ENCODE results near the gene USP27X.

DNA sequence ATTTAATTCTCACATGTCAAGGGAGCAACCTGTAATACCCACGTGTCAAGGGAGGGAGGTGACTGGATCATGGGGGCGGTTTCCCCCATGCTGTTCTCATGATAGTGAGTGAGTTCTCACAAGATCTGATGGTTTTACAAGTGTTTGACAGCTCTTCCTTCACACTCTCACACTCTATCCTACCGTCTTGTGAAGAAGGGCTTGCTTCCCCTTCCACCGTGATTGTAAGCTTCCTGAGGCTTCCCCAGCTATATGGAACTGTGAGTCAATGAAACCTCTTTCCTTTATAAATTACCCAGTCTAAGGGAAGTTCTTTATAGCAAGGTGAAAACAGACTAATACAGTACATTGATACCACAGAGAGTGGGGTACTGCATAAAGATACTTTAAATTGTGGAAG lies 17.7 kb downstream of the USP27X start:
- TF ChIP-seq HMGXB4 (CRISPR knock-in tag; IDR thresholded peaks at IDR 0.05; ENCODE audit: borderline replicate concordance) (no peak), NR3C1 (IDR thresholded peaks at IDR 0.05) (no peak), KDM1A (IDR thresholded peaks at IDR 0.05; ENCODE audit: low read depth) (no peak), MAZ (IDR thresholded peaks at IDR 0.05; ENCODE audit: borderline replicate concordance, low read depth, low read length) (no peak), PHF8 (IDR thresholded peaks at IDR 0.05; ENCODE audit: borderline replicate concordance, low read depth) (no peak), POLR2A (IDR thresholded peaks at IDR 0.05; ENCODE audit: low read length) (no peak), RAD21 (conservative IDR thresholded peaks at IDR 0.05 in 1 of 2, IDR thresholded peaks at IDR 0.05 in 1 of 2) (no peak)
- TF ChIP-seq, protein P1, sequence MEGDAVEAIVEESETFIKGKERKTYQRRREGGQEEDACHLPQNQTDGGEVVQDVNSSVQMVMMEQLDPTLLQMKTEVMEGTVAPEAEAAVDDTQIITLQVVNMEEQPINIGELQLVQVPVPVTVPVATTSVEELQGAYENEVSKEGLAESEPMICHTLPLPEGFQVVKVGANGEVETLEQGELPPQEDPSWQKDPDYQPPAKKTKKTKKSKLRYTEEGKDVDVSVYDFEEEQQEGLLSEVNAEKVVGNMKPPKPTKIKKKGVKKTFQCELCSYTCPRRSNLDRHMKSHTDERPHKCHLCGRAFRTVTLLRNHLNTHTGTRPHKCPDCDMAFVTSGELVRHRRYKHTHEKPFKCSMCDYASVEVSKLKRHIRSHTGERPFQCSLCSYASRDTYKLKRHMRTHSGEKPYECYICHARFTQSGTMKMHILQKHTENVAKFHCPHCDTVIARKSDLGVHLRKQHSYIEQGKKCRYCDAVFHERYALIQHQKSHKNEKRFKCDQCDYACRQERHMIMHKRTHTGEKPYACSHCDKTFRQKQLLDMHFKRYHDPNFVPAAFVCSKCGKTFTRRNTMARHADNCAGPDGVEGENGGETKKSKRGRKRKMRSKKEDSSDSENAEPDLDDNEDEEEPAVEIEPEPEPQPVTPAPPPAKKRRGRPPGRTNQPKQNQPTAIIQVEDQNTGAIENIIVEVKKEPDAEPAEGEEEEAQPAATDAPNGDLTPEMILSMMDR (IDR thresholded peaks at IDR 0.05), result no peak

All from A549 (cell line).